ENCODE measurements around the gene ABCC10. TPM values are rescaled to one million over a fixed set of nuclear protein-coding genes. Genes with fewer than 3 reads are reported as not detected.
"Not testable (repeated sequence)": the region's sequence is repeated elsewhere in the genome, so short reads cannot be mapped to it uniquely, and the experiment has no call there.

Gene ABCC10
- total and polyA plus RNA-seq, 2 donors from 2014 or later = 12.0 to 30.2 TPM

- DNase-seq (no peak), FAIRE-seq (no peak)
- H3K4me3 ChIP-seq (ENCODE audit: low read length in 3 of 3) = no peak overlapping the region
- no peak for TF ChIP-seq CTCF (IDR thresholded peaks at IDR 0.05; ENCODE audit: borderline replicate concordance, extremely low read depth, insufficient read depth)
- intact Hi-C loops (cut with DNase I) = no loop called here
- no peaks in the 10 kb centered on the region for H3K4me1 ChIP-seq (ENCODE audit: control insufficient read depth in 2 of 3, insufficient read depth in 2 of 3, low read depth in 1 of 3, low read length in 3 of 3)
- no peaks in the 10 kb centered on the region for H3K9me3 ChIP-seq (ENCODE audit: control insufficient read depth in 2 of 3, insufficient read depth in 1 of 3, low read length in 3 of 3)
- H3K27me3 ChIP-seq (ENCODE audit: control insufficient read depth, insufficient read depth, low read length) = no peaks in the 10 kb centered on the region
- no peaks in the 10 kb centered on the region for H3K36me3 ChIP-seq (ENCODE audit: control insufficient read depth in 2 of 3, insufficient read depth in 3 of 3, low read length in 3 of 3)
- no peak overlapping the region for H3K27ac ChIP-seq (ENCODE audit: low read depth in 2 of 2, low read length in 2 of 2)
- no peak overlapping the region for H3K9ac ChIP-seq (ENCODE audit: low read length in 3 of 3)
Observed at GRCh38 chr6:43416935-43417334, 10.4 kb upstream of the ABCC10 start.

DNA sequence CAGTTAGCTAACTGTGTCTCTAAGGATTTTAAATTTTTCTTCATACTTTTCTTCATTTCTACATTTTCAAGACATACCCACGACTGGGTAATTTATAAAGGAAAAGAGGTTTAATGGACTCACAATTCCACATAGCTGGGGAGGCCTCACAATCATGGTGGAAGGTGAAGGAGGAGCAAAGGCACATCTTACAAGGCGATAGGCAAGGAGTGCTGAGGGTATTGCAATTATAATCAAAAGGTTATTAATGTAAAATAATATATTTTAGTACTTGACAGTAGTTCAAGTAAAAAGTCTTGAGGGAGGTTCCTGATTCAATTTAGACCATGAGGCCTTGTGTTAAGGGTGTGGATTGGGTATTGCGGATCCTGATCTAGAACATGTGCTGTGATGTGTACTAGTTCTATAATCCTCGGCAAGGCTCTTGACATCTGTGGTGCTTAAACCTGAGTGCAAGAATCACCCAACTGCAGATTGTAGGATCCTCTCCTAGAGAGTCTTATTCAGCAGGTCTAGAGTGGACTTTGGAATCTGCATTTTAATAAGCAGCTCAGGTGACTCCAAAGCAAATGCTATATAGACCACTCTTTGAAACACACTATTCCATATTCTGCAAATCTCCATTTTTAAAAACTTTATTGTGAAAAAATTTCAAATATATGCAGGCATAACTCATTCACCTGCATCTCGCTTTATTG lies 7.2 kb upstream of the ABCC10 start:
- H3K27me3 ChIP-seq (ENCODE audit: control insufficient read depth, insufficient read depth, low read length) = no peaks in the 10 kb centered on the region
- no peaks in the 10 kb centered on the region for H3K36me3 ChIP-seq (ENCODE audit: control insufficient read depth in 2 of 3, insufficient read depth in 3 of 3, low read length in 3 of 3)
- H3K9ac ChIP-seq (ENCODE audit: low read length in 3 of 3) = no peak overlapping the region
- TF ChIP-seq CTCF (IDR thresholded peaks at IDR 0.05; ENCODE audit: borderline replicate concordance, extremely low read depth, insufficient read depth) = no peak
- H3K4me1 ChIP-seq (ENCODE audit: control insufficient read depth in 2 of 3, insufficient read depth in 2 of 3, low read depth in 1 of 3, low read length in 3 of 3) = no peaks in the 10 kb centered on the region
- FAIRE-seq = no peak
- no peak overlapping the region for H3K4me3 ChIP-seq (ENCODE audit: low read length in 3 of 3)
- no peak for DNase-seq
- no peak overlapping the region for H3K27ac ChIP-seq (ENCODE audit: low read depth in 2 of 2, low read length in 2 of 2)
- H3K9me3 ChIP-seq (ENCODE audit: control insufficient read depth in 2 of 3, insufficient read depth in 1 of 3, low read length in 3 of 3) = no peaks in the 10 kb centered on the region
- intact Hi-C loops (cut with DNase I) = no loop called here

DNA sequence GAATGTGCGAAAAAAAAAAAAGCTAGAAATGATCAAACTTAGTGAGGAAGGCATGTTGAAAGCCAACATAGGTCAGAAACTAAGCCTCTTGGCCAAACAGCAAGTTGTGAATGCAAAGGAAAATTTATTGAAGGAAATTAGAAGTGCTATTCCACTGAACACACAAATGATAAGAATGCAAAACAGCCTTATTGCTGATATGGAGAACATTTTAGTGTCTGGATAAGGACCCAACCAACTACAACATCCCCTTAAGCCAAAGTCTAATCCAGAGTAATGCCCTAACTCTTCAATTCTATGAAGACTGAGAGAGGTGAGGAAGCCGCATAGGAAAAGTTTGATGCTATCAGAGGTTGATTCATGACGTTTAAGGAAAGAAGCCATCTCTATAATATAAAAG lies 5.5 kb upstream of the ABCC10 start:
- Histone ChIP-seq H3K27ac (ENCODE audit: low read depth in 2 of 2, low read length in 2 of 2) (no peak overlapping the region), H3K9me3 (ENCODE audit: control insufficient read depth in 2 of 3, insufficient read depth in 1 of 3, low read length in 3 of 3) (no peaks in the 10 kb centered on the region), H3K4me3 (ENCODE audit: low read length in 3 of 3) (no peak overlapping the region), H3K36me3 (ENCODE audit: control insufficient read depth in 2 of 3, insufficient read depth in 3 of 3, low read length in 3 of 3) (no peaks in the 10 kb centered on the region), H3K27me3 (ENCODE audit: control insufficient read depth, insufficient read depth, low read length) (no peaks in the 10 kb centered on the region), H3K4me1 (ENCODE audit: control insufficient read depth in 2 of 3, insufficient read depth in 2 of 3, low read depth in 1 of 3, low read length in 3 of 3) (no peaks in the 10 kb centered on the region), H3K9ac (ENCODE audit: low read length in 3 of 3) (no peak overlapping the region)
- FAIRE-seq (no peak), DNase-seq (peak in 1 of 5 donors; percentile 19)
- intact Hi-C loops (cut with DNase I) = no loop called here
- no peak for TF ChIP-seq CTCF (IDR thresholded peaks at IDR 0.05; ENCODE audit: borderline replicate concordance, extremely low read depth, insufficient read depth)

- H3K4me1 ChIP-seq (ENCODE audit: control insufficient read depth in 2 of 3, insufficient read depth in 2 of 3, low read depth in 1 of 3, low read length in 3 of 3); H3K9me3 ChIP-seq (ENCODE audit: control insufficient read depth in 2 of 3, insufficient read depth in 1 of 3, low read length in 3 of 3); H3K36me3 ChIP-seq (ENCODE audit: control insufficient read depth in 2 of 3, insufficient read depth in 3 of 3, low read length in 3 of 3); DNase-seq; H3K27me3 ChIP-seq (ENCODE audit: control insufficient read depth, insufficient read depth, low read length); intact Hi-C loops (cut with DNase I); FAIRE-seq; H3K4me3 ChIP-seq (ENCODE audit: low read length in 3 of 3); H3K9ac ChIP-seq (ENCODE audit: low read length in 3 of 3); H3K27ac ChIP-seq (ENCODE audit: low read depth in 2 of 2, low read length in 2 of 2): not testable (repeated sequence)
Observed at GRCh38 chr6:43425083-43425482, 2.3 kb upstream of the ABCC10 start.

Measured in kidney (tissue), 14 donors.